ENCODE results near the gene KCTD6.

DNA sequence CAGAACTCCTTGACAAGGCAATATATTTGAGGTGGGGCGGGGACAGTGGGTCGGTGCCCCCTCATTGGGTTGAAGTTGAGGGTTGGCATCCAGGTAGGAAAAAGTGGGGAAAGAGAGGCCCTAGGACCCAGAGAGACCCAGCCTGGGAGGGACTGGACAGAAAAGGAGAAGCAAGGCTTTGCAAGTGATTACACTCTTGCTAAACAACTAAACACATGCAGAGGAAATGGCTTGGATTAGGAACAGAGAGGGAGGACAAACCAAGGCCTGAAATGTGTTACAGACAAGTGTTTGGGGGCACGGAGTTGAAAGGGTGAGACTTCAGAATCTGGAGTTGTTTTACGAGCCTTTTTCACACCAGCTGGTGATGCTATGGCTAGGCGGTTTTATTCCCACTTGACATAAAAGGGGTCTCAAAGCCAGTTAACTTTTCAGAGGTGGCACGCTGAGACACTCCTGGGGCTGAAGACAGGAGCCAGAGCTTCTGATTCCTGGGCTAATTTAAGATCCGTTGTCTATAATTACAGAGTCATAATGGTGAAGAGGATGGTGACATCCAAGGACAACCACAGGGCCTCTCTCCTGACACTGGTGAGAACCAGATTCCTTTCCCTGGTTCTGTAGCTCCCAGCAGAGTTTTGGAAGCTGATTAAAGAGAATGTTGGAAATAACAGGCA is 7.7 kb upstream of the KCTD6 start:
- TF ChIP-seq SUZ12 (IDR thresholded peaks at IDR 0.05; ENCODE audit: extremely low read depth, insufficient read depth, insufficient read length) (no peak), ZNF274 (IDR thresholded peaks at IDR 0.05; ENCODE audit: low read depth, low read length) (no peak)
